ENCODE data around the gene CACNA1C.

DNA sequence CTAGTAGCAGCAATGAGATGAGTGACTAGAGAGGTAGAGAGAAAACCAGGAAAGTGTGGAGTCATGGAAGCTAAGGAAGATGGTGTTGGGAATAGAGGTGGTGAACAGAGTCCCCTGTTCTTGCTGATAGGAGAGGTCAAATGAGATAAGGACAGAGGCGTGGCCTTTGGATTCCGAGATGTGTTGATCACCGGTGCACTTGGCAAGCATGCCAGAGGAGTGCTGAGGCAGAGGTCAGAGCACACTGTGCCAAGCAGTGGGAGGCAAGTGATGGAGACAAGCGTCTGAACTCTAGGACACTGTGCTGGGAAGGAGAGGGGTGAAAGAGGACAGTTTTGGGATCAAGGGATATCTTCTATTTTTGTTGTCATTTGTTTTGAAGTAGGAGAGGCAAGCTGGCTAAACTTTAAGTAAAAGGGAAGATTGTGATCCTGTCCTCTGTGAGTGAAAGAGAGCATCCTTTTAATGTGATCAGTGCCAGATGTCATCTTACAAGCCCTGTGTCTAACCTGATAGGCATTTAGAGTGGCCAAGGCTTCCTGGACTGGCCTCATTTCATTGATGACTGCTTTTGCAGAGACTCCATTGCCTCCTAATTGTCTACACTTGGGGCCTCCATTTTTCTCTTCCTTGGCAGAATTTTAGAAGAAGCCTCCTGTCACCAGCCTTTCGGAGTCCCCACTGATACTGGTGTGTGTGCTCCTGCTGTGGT is 336.4 kb downstream of the CACNA1C start:
- TF ChIP-seq, protein P1, sequence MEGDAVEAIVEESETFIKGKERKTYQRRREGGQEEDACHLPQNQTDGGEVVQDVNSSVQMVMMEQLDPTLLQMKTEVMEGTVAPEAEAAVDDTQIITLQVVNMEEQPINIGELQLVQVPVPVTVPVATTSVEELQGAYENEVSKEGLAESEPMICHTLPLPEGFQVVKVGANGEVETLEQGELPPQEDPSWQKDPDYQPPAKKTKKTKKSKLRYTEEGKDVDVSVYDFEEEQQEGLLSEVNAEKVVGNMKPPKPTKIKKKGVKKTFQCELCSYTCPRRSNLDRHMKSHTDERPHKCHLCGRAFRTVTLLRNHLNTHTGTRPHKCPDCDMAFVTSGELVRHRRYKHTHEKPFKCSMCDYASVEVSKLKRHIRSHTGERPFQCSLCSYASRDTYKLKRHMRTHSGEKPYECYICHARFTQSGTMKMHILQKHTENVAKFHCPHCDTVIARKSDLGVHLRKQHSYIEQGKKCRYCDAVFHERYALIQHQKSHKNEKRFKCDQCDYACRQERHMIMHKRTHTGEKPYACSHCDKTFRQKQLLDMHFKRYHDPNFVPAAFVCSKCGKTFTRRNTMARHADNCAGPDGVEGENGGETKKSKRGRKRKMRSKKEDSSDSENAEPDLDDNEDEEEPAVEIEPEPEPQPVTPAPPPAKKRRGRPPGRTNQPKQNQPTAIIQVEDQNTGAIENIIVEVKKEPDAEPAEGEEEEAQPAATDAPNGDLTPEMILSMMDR (IDR thresholded peaks at IDR 0.05), result no peak
- TF ChIP-seq POLR2A (IDR thresholded peaks at IDR 0.05; ENCODE audit: low read depth) (no peak), POLR2AphosphoS5 (IDR thresholded peaks at IDR 0.05) (no peak)
